HepG2 (cell line): ENCODE data around the gene MUC22. TPM values are rescaled to one million over a fixed set of nuclear protein-coding genes. Genes with fewer than 3 reads are reported as not detected.

Experiments used
- ATAC-seq: fragments of 200-7000 bp; cut with Tn5 transposase; 3 replicates; pipeline ENCODE4 v1.9.1; 2020; ENCODE audit warnings: mild to moderate bottlenecking, moderate library complexity
- BruUV-seq: library from RNA; stranded (reverse); fragments of 400-500 nt; replicated peaks from 2 replicates; lab custom pipeline; 2021; lab: Mats Ljungman, UMichigan
- CTCF ChIA-PET: fragments of 300-600 bp; formaldehyde crosslinking; extraction: SDS; loops from one replicate; lab custom pipeline; 2021; ENCODE audit warnings: low total read pairs, inconsistent platforms, low intra/inter-chr PET ratio; lab: Yijun Ruan, JAX
- POLR2A ChIA-PET: fragments of 350-600 bp; sonication (Branson Sonifier 250); formaldehyde crosslinking; loops from one replicate; lab custom pipeline; 2020; ENCODE audit warnings: antibody characterized with exemption, inconsistent platforms; lab: Yijun Ruan, JAX
- DNase-seq: peaks from one replicate; pipeline ENCODE4 v3.0.0-alpha.2; 2015; ENCODE audit warnings: low spot score
- FAIRE-seq: peaks from 3 replicates; lab custom pipeline; 2011; peaks lifted over from hg19 to GRCh38; lab: Jason Lieb, UNC
- H2AFZ ChIP-seq: one replicate; pipeline ENCODE4 v1.6.1; 2011; ENCODE audit warnings: low read length, inconsistent platforms
- H3K27ac ChIP-seq: fragments of 300-600 bp; 3 replicates; pipeline ENCODE4 v1.8.0; 2011; ENCODE audit warnings: mixed run types, mild to moderate bottlenecking, mixed read lengths, low read length, inconsistent platforms; ENCODE audit not compliant: insufficient read depth; ENCODE audit errors: extremely low read length
- H3K27me3 ChIP-seq, 2 experiments: fragments of 200-600 bp in 1 of 2; 2 replicates in 1 of 2; 3 replicates in 1 of 2; pipeline versions ENCODE4 v1.6.0 to v1.8.0; 2011; ENCODE audit warnings: low read length in 2 of 2, mild to moderate bottlenecking in 2 of 2, moderate library complexity in 2 of 2, inconsistent platforms in 1 of 2; ENCODE audit not compliant: insufficient read depth in 2 of 2, control insufficient read depth in 1 of 2
- H3K36me3 ChIP-seq, 2 experiments: fragments of 200-600 bp in 1 of 2; replicated peaks in 1 of 2; 2 replicates in 1 of 2; 3 replicates in 1 of 2; pipeline versions ENCODE4 v1.5.1 to v1.8.0; 2011; ENCODE audit warnings: low read length in 2 of 2, inconsistent platforms in 1 of 2; ENCODE audit not compliant: insufficient read depth in 2 of 2, control insufficient read depth in 1 of 2
- H3K4me1 ChIP-seq: 2 replicates; pipeline ENCODE4 v1.5.1; 2012; ENCODE audit warnings: low read length, inconsistent platforms; ENCODE audit not compliant: insufficient read depth
- H3K4me2 ChIP-seq: 2 replicates; pipeline ENCODE4 v1.6.0; 2011; ENCODE audit warnings: low read depth, low read length, inconsistent platforms
- H3K4me3 ChIP-seq, 3 experiments: fragments of 200-600 bp in 1 of 3; sonication (generic), shearing (Covaris generic) in 1 of 3; replicated peaks in 1 of 3; 2 replicates each; pipeline ENCODE4 v1.5.1; 2011 to 2016; ENCODE audit warnings: low read length in 3 of 3, inconsistent platforms in 2 of 3, low read depth in 2 of 3, mild to moderate bottlenecking in 2 of 3, control low read depth in 1 of 3, mixed read lengths in 1 of 3; ENCODE audit not compliant: insufficient read depth in 1 of 3
- H3K79me2 ChIP-seq: one replicate; pipeline ENCODE4 v1.6.1; 2011; ENCODE audit warnings: low read length, inconsistent platforms; ENCODE audit not compliant: insufficient read depth
- H3K9ac ChIP-seq: 2 replicates; pipeline ENCODE4 v1.6.0; 2011; ENCODE audit warnings: mild to moderate bottlenecking, low read depth, low read length, inconsistent platforms; ENCODE audit not compliant: insufficient read depth
- H3K9me3 ChIP-seq: 2 replicates; pipeline ENCODE4 v1.5.1; 2012; ENCODE audit warnings: mild to moderate bottlenecking, low read length
- H4K20me1 ChIP-seq: 2 replicates; pipeline ENCODE4 v1.6.0; 2011; ENCODE audit warnings: inconsistent platforms, mild to moderate bottlenecking, low read length, moderate library complexity; ENCODE audit not compliant: insufficient read depth
- BRCA1 ChIP-seq: sonication (generic); formaldehyde crosslinking; IDR thresholded peaks from 2 replicates; pipeline ENCODE4 v1.4.0; 2020; ENCODE audit warnings: missing genetic modification reagents
- BRF2 ChIP-seq: sonication (generic); formaldehyde crosslinking; IDR thresholded peaks from 2 replicates; pipeline ENCODE4 v1.8.1; 2022; ENCODE audit warnings: mild to moderate bottlenecking, missing genetic modification reagents
- GATAD2A ChIP-seq: IDR thresholded peaks from 2 replicates; pipeline ENCODE4 v1.6.1; 2016
- KDM3A ChIP-seq: IDR thresholded peaks from 2 replicates; pipeline ENCODE4 v1.6.1; 2018; ENCODE audit warnings: low read depth, missing compliant biosample characterization
- MEF2D ChIP-seq: sonication (generic); formaldehyde crosslinking; IDR thresholded peaks from 2 replicates; pipeline ENCODE4 v1.5.1; 2020; ENCODE audit warnings: mild to moderate bottlenecking, missing genetic modification reagents
- NONO ChIP-seq, 2 experiments: fragments of 450-650 bp in 1 of 2; sonication (generic) in 1 of 2; formaldehyde crosslinking in 1 of 2; IDR thresholded peaks in 1 of 2; conservative IDR thresholded peaks in 1 of 2; 2 replicates each; pipeline versions ENCODE4 v1.6.1 to v1.8.0; 2017 to 2022; ENCODE audit warnings: mild to moderate bottlenecking in 1 of 2, missing genetic modification reagents in 1 of 2, moderate library complexity in 1 of 2
- PBX3 ChIP-seq: sonication (generic); formaldehyde crosslinking; IDR thresholded peaks from 2 replicates; pipeline ENCODE4 v1.8.1; 2023; ENCODE audit warnings: missing genetic modification reagents, inconsistent platforms, borderline replicate concordance
- POLR2G ChIP-seq: fragments of 200-400 bp; formaldehyde crosslinking; IDR thresholded peaks from 2 replicates; pipeline ENCODE4 v1.6.1; 2018; ENCODE audit warnings: mild to moderate bottlenecking, low read depth, low read length, moderate library complexity
- RBM39 ChIP-seq: fragments of 200-400 bp; formaldehyde crosslinking; IDR thresholded peaks from one replicate; pipeline ENCODE4 v1.6.1; 2018; ENCODE audit warnings: antibody characterized with exemption, mild to moderate bottlenecking, low read depth, low read length; ENCODE audit not compliant: poor library complexity, severe bottlenecking
- SOX5 ChIP-seq: IDR thresholded peaks from 2 replicates; pipeline ENCODE4 v1.6.1; 2016; ENCODE audit warnings: borderline replicate concordance
- SP1 ChIP-seq, 2 experiments: fragments of 450-650 bp in 1 of 2; sonication (generic) in 1 of 2; formaldehyde crosslinking in 1 of 2; IDR thresholded peaks; 2 replicates each; pipeline versions ENCODE4 v1.4.0 to v1.6.1; 2016 to 2020; ENCODE audit warnings: missing genetic modification reagents in 1 of 2
- ZNF17 ChIP-seq: sonication (generic); formaldehyde crosslinking; IDR thresholded peaks from 2 replicates; pipeline ENCODE4 v1.5.0; 2020; ENCODE audit warnings: mild to moderate bottlenecking, missing genetic modification reagents
- ZNF333 ChIP-seq: sonication (generic); formaldehyde crosslinking; IDR thresholded peaks from 2 replicates; pipeline ENCODE4 v1.4.0; 2020; ENCODE audit warnings: mild to moderate bottlenecking, missing genetic modification reagents, borderline replicate concordance
- ZNF335 ChIP-seq: sonication (generic); formaldehyde crosslinking; IDR thresholded peaks from 2 replicates; pipeline ENCODE4 v1.4.0; 2020; ENCODE audit warnings: missing genetic modification reagents
- ZNF616 ChIP-seq: sonication (generic); formaldehyde crosslinking; IDR thresholded peaks from 2 replicates; pipeline ENCODE4 v1.5.0; 2020; ENCODE audit warnings: low read depth, mild to moderate bottlenecking, missing genetic modification reagents
- ZSCAN25 ChIP-seq: sonication (generic); formaldehyde crosslinking; IDR thresholded peaks from 2 replicates; pipeline ENCODE4 v1.8.0; 2022; ENCODE audit warnings: mild to moderate bottlenecking, missing genetic modification reagents
- WGBS: methylation state at CpG from one replicate; pipeline ENCODE4 v1.1.6; 2017; ENCODE audit warnings: low lambda C conversion rate; 5-methylcytosine and 5-hydroxymethylcytosine counted together
- in situ Hi-C: cut with HindIII; loops from 2 replicates; pipeline ENCODE4 v1.10.0; 2017; ENCODE audit warnings: low pct_unique_long_range_greater_than_20kb; ENCODE audit not compliant: extremely low pct_ligation_motif_present
- intact Hi-C: fragments of 100-400 bp; cut with micrococcal nuclease; formaldehyde crosslinking; loops from one replicate; pipeline ENCODE4 v1.10.0; 2022; ENCODE audit not compliant: unreplicated experiment
- polyA plus RNA-seq, 8 experiments: library from polyadenylated mRNA; depleted of rRNA in 3 of 8; stranded (reverse) in 7 of 8; unstranded in 1 of 8; fragments of >200 nt; fragmentation: Illumina TruSeq in 4 of 8; extraction: Trizol in 4 of 8; gene quantifications; 2 replicates each; pipeline versions ENCODE4 v1.2.1 to v1.2.3, GENCODE V29; 2011 to 2016; ENCODE audit warnings: low read depth in 4 of 8, missing spikeins in 1 of 8, mixed read lengths in 1 of 8; ENCODE audit not compliant: insufficient read depth in 1 of 8
- total RNA-seq, 5 experiments: library from RNA; depleted of rRNA; stranded (reverse); fragments of >200 nt; fragmentation: Illumina TruSeq; extraction: Trizol; gene quantifications; 2 replicates each; pipeline ENCODE4 v1.2.3, GENCODE V29; 2016; ENCODE audit warnings: low read depth in 1 of 5
- TF ChIP-seq, protein P1 (sequence below): sonication (generic); formaldehyde crosslinking; IDR thresholded peaks from 2 replicates; pipeline ENCODE4 v1.4.0; 2020; ENCODE audit warnings: missing genetic modification reagents, mild to moderate bottlenecking, borderline replicate concordance

MUC22 gene
- total and polyA plus RNA-seq, 2 of the 13 experiments (the other 11 are each of a cell fraction or from before 2014, with no cell fraction given), result not detected

- Histone ChIP-seq H3K4me2 (no peak overlapping the region), H3K27me3 (no peaks in the 10 kb centered on the region), H3K27ac (no peak overlapping the region), H3K36me3 (no peaks in the 10 kb centered on the region), H2AFZ (no peak overlapping the region), H3K9ac (no peak overlapping the region), H4K20me1 (no peaks in the 10 kb centered on the region), H3K79me2 (no peaks in the 10 kb centered on the region), H3K9me3 (no peaks in the 10 kb centered on the region), H3K4me3 (no peak overlapping the region), H3K4me1 (no peaks in the 10 kb centered on the region)
- WGBS, result 29% methylated on average over 5 of the region's 5 CpGs
- intact Hi-C loops (no loop called here), in situ Hi-C loops (no loop called here)
- BruUV-seq, result no TSS peak
- no peak for DNase-seq
- no peak for FAIRE-seq
- ChIA-PET CTCF (no interaction called here), POLR2A (no interaction called here)
- TF ChIP-seq POLR2G (no peak), ZNF616 (CRISPR knock-in tag) (no peak), ZNF333 (no peak), SP1 (IDR thresholded peaks at IDR 0.05) (no peak), SP1 (CRISPR knock-in tag; IDR thresholded peaks at IDR 0.05) (no peak), BRF2 (CRISPR knock-in tag) (no peak), SOX5 (CRISPR knock-in tag) (no peak), GATAD2A (no peak), ZNF335 (CRISPR knock-in tag) (no peak), KDM3A (CRISPR knock-in tag) (no peak), RBM39 (no peak), MEF2D (CRISPR knock-in tag) (no peak), NONO (IDR thresholded peaks at IDR 0.05) (no peak), NONO (CRISPR knock-in tag; conservative IDR thresholded peaks at IDR 0.05) (no peak), ZSCAN25 (CRISPR knock-in tag) (no peak), ZNF17 (no peak), BRCA1 (no peak), PBX3 (CRISPR knock-in tag) (no peak)
- TF ChIP-seq, protein P1, sequence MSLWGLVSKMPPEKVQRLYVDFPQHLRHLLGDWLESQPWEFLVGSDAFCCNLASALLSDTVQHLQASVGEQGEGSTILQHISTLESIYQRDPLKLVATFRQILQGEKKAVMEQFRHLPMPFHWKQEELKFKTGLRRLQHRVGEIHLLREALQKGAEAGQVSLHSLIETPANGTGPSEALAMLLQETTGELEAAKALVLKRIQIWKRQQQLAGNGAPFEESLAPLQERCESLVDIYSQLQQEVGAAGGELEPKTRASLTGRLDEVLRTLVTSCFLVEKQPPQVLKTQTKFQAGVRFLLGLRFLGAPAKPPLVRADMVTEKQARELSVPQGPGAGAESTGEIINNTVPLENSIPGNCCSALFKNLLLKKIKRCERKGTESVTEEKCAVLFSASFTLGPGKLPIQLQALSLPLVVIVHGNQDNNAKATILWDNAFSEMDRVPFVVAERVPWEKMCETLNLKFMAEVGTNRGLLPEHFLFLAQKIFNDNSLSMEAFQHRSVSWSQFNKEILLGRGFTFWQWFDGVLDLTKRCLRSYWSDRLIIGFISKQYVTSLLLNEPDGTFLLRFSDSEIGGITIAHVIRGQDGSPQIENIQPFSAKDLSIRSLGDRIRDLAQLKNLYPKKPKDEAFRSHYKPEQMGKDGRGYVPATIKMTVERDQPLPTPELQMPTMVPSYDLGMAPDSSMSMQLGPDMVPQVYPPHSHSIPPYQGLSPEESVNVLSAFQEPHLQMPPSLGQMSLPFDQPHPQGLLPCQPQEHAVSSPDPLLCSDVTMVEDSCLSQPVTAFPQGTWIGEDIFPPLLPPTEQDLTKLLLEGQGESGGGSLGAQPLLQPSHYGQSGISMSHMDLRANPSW (CRISPR knock-in tag), result no peak
- no peak for ATAC-seq
These were observed 11.5 kb upstream of the MUC22 start for GRCh38 chr6:30998785-30999184.
